ENCODE results near the gene CCDC137.

- TF ChIP-seq MEF2A (IDR thresholded peaks at IDR 0.05; ENCODE audit: borderline replicate concordance, low read depth) (no peak), RAD21 (IDR thresholded peaks at IDR 0.05; ENCODE audit: low read length) (no peak), YY1 (IDR thresholded peaks at IDR 0.05; ENCODE audit: low read depth) (no peak), REST (IDR thresholded peaks at IDR 0.05; ENCODE audit: low read depth, low read length) (no peak), POLR2AphosphoS5 (IDR thresholded peaks at IDR 0.05; ENCODE audit: low read depth, low read length) (no peak), CTCF (IDR thresholded peaks at IDR 0.05) (no peak), GATA2 (CRISPR knock-in tag; IDR thresholded peaks at IDR 0.05) (no peak), JUND (IDR thresholded peaks at IDR 0.05) (no peak), SMC3 (IDR thresholded peaks at IDR 0.05; ENCODE audit: low read depth, low read length) (no peak)
Observed at GRCh38 chr17:81694810-81695209, 28.3 kb downstream of the CCDC137 start.
